Measurements from ENCODE around the gene SERINC5.

SERINC5 gene

GRCh38 chr5:80211327-80211726 is 44.5 kb downstream of the SERINC5 start:
- no peak for DNase-seq (ENCODE audit: low read depth, low spot score)
- TF ChIP-seq, protein P1, sequence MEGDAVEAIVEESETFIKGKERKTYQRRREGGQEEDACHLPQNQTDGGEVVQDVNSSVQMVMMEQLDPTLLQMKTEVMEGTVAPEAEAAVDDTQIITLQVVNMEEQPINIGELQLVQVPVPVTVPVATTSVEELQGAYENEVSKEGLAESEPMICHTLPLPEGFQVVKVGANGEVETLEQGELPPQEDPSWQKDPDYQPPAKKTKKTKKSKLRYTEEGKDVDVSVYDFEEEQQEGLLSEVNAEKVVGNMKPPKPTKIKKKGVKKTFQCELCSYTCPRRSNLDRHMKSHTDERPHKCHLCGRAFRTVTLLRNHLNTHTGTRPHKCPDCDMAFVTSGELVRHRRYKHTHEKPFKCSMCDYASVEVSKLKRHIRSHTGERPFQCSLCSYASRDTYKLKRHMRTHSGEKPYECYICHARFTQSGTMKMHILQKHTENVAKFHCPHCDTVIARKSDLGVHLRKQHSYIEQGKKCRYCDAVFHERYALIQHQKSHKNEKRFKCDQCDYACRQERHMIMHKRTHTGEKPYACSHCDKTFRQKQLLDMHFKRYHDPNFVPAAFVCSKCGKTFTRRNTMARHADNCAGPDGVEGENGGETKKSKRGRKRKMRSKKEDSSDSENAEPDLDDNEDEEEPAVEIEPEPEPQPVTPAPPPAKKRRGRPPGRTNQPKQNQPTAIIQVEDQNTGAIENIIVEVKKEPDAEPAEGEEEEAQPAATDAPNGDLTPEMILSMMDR (IDR thresholded peaks at IDR 0.05; ENCODE audit: insufficient read depth, low read length, missing control alignments): no peak
- no peak overlapping the region for H3K4me3 ChIP-seq (ENCODE audit: low read depth, low read length)
- CTCF ChIA-PET: interaction anchor here (1.9 kb wide), 1 partner anchor 34 kb away, joined by 4 read pairs; no protein-coding TSS in a partner anchor
- POLR2A ChIA-PET: no interaction called here

DNA sequence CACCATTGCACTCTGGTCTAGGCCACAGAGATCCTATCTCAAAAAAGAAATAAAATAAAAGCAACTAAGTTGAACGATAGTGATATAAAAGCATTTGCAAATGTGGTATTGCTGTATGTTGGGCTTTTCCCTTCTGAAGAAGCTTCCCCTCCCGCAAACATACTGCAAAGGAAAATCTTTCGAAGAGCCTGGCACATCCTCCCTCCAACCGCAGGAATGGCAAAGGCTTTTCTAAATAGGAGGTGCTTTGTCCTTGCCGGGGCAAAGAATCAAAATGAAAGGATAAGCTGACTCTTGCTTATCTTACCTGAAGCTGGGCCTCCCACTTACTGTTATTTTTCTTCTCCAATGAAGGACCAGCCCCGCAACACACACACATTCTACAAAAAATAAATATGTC is 45.8 kb downstream of the SERINC5 start:
- TF ChIP-seq, protein P1 (IDR thresholded peaks at IDR 0.05; ENCODE audit: insufficient read depth, low read length, missing control alignments): no peak
- POLR2A ChIA-PET: no interaction called here
- CTCF ChIA-PET: interaction anchor here (1.0 kb wide), 1 partner anchor 14 kb away, joined by 3 read pairs; no protein-coding TSS in a partner anchor

GRCh38 chr5:80208381-80208780 is 47.5 kb downstream of the SERINC5 start:
- no peak for DNase-seq (ENCODE audit: low read depth, low spot score)
- TF ChIP-seq, protein P1 (IDR thresholded peaks at IDR 0.05; ENCODE audit: insufficient read depth, low read length, missing control alignments): no peak
- ChIA-PET CTCF (no interaction called here), POLR2A (no interaction called here)
- no peak overlapping the region for H3K4me3 ChIP-seq (ENCODE audit: low read depth, low read length)

More for the DNA sequence above, 45.8 kb downstream of the SERINC5 start:
- no peak for DNase-seq (ENCODE audit: low read depth, low spot score)
- no peak overlapping the region for H3K4me3 ChIP-seq (ENCODE audit: low read depth, low read length)

DNA sequence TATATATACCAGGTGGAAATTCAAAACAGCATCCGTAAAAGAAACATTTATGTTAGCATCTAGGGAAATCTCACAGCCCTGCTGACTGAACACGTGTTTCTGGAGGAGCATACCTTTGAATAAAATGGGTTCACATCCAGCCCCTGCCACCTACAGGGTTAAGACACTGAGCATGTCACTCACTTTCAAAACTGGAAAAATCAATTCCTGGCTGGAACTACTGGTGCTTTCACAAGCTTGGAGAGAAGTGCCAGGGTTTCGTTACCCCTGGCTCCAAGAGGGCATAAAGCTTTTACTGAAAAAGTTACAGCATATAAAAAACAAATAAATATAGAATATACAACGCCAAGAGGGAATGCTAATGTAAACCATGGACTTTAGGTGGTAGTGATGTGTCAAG is 48.0 kb downstream of the SERINC5 start:
- TF ChIP-seq, protein P1 (IDR thresholded peaks at IDR 0.05; ENCODE audit: insufficient read depth, low read length, missing control alignments): no peak
- DNase-seq (ENCODE audit: low read depth, low spot score): no peak
- ChIA-PET CTCF (no interaction called here), POLR2A (no interaction called here)
- H3K4me3 ChIP-seq (ENCODE audit: low read depth, low read length): no peak overlapping the region

DNA sequence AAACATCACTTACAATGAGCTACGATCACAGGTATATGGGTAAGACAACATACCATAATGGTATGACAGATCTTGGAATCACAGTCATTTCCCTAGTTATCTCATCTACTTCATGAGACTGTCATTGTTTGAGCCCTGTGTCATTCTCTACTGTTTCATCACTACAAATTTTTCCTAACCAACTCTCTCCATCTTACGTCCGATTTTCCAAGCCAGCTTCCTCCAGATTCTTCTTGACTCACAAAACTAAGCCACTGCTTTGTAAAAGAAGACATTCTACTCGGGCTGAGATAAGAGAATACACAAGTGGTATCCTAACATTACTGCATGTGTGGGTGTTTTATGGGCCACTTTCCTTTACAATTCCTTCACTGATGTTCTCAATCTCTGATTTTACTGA is 49.6 kb downstream of the SERINC5 start:
- ChIA-PET CTCF (no interaction called here), POLR2A (no interaction called here)
- H3K4me3 ChIP-seq (ENCODE audit: low read depth, low read length): no peak overlapping the region
- TF ChIP-seq, protein P1 (IDR thresholded peaks at IDR 0.05; ENCODE audit: insufficient read depth, low read length, missing control alignments): no peak
- DNase-seq (ENCODE audit: low read depth, low spot score): peak; percentile 57

GRCh38 chr5:80205846-80206245 is 50.0 kb downstream of the SERINC5 start:
- no peak overlapping the region for H3K4me3 ChIP-seq (ENCODE audit: low read depth, low read length)
- CTCF ChIA-PET: no interaction called here
- TF ChIP-seq, protein P1 (IDR thresholded peaks at IDR 0.05; ENCODE audit: insufficient read depth, low read length, missing control alignments): no peak
- POLR2A ChIA-PET: no interaction called here
- no peak for DNase-seq (ENCODE audit: low read depth, low spot score)
